ENCODE results near the gene ZYG11A.

DNA sequence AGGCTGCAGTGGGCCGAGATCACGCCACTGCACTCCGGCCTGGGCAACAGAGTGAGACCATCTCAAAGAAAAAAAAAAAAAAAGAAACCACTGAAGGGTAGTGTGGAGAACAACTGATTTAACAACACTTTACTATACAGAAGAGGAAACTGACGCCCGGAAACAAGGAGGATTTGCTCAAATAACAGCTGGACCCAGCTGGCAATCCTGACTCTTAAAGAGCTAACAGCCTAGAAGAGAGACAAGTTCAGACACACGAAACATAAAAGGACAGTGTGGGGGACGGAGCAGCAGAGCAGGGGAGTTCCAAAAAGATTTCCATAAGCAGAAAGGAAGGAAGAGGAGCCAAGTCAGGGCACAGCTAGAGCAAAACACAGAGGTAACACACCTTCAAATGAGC lies 74.6 kb downstream of the ZYG11A start:
- TF ChIP-seq, protein P1, sequence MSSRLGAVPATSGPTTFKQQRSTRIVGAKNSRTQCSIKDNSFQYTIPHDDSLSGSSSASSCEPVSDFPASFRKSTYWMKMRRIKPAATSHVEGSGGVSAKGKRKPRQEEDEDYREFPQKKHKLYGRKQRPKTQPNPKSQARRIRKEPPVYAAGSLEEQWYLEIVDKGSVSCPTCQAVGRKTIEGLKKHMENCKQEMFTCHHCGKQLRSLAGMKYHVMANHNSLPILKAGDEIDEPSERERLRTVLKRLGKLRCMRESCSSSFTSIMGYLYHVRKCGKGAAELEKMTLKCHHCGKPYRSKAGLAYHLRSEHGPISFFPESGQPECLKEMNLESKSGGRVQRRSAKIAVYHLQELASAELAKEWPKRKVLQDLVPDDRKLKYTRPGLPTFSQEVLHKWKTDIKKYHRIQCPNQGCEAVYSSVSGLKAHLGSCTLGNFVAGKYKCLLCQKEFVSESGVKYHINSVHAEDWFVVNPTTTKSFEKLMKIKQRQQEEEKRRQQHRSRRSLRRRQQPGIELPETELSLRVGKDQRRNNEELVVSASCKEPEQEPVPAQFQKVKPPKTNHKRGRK (CRISPR knock-in tag; IDR thresholded peaks at IDR 0.05; ENCODE audit: borderline replicate concordance): no peak
- TF ChIP-seq, protein P2, sequence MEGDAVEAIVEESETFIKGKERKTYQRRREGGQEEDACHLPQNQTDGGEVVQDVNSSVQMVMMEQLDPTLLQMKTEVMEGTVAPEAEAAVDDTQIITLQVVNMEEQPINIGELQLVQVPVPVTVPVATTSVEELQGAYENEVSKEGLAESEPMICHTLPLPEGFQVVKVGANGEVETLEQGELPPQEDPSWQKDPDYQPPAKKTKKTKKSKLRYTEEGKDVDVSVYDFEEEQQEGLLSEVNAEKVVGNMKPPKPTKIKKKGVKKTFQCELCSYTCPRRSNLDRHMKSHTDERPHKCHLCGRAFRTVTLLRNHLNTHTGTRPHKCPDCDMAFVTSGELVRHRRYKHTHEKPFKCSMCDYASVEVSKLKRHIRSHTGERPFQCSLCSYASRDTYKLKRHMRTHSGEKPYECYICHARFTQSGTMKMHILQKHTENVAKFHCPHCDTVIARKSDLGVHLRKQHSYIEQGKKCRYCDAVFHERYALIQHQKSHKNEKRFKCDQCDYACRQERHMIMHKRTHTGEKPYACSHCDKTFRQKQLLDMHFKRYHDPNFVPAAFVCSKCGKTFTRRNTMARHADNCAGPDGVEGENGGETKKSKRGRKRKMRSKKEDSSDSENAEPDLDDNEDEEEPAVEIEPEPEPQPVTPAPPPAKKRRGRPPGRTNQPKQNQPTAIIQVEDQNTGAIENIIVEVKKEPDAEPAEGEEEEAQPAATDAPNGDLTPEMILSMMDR (IDR thresholded peaks at IDR 0.05): no peak
- TF ChIP-seq CBFB (CRISPR knock-in tag; IDR thresholded peaks at IDR 0.05; ENCODE audit: low read depth): no peak
- no peak for TF ChIP-seq CREB1 (CRISPR knock-in tag; IDR thresholded peaks at IDR 0.05)
- TF ChIP-seq, protein P3, sequence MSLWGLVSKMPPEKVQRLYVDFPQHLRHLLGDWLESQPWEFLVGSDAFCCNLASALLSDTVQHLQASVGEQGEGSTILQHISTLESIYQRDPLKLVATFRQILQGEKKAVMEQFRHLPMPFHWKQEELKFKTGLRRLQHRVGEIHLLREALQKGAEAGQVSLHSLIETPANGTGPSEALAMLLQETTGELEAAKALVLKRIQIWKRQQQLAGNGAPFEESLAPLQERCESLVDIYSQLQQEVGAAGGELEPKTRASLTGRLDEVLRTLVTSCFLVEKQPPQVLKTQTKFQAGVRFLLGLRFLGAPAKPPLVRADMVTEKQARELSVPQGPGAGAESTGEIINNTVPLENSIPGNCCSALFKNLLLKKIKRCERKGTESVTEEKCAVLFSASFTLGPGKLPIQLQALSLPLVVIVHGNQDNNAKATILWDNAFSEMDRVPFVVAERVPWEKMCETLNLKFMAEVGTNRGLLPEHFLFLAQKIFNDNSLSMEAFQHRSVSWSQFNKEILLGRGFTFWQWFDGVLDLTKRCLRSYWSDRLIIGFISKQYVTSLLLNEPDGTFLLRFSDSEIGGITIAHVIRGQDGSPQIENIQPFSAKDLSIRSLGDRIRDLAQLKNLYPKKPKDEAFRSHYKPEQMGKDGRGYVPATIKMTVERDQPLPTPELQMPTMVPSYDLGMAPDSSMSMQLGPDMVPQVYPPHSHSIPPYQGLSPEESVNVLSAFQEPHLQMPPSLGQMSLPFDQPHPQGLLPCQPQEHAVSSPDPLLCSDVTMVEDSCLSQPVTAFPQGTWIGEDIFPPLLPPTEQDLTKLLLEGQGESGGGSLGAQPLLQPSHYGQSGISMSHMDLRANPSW (CRISPR knock-in tag; conservative IDR thresholded peaks at IDR 0.05; ENCODE audit: low read depth): no peak

All from WTC11 (cell line).